Upper lobe of right lung (tissue), 1 donor: Measurements from ENCODE around the gene SLC15A4. TPM values are rescaled to one million over a fixed set of nuclear protein-coding genes. Genes with fewer than 3 reads are reported as not detected.

Experiments
- ATAC-seq: fragments of 200-7000 bp; cut with Tn5 transposase; one replicate; pipeline ENCODE4 v1.9.1; 2020; ENCODE audit warnings: mild to moderate bottlenecking, moderate library complexity
- DNase-seq: peaks from one replicate; pipeline ENCODE4 v3.0.0-alpha.2; 2020
- H3K27ac ChIP-seq: fragments of 200-600 bp; one replicate; pipeline ENCODE4 v1.8.0; 2022
- H3K27me3 ChIP-seq: fragments of 200-600 bp; one replicate; pipeline ENCODE4 v1.8.0; 2022; ENCODE audit warnings: mild to moderate bottlenecking
- H3K36me3 ChIP-seq: fragments of 200-600 bp; one replicate; pipeline ENCODE4 v1.8.0; 2022
- H3K4me1 ChIP-seq: fragments of 200-600 bp; one replicate; pipeline ENCODE4 v1.8.0; 2022
- H3K4me3 ChIP-seq: fragments of 200-600 bp; one replicate; pipeline ENCODE4 v1.8.0; 2022; ENCODE audit warnings: mild to moderate bottlenecking
- H3K9me3 ChIP-seq: fragments of 200-600 bp; one replicate; pipeline ENCODE4 v1.8.0; 2022
- intact Hi-C: fragments of 100-400 bp; cut with DNase I; formaldehyde crosslinking; loops from one replicate; pipeline ENCODE4 v1.11.0; 2022
- total RNA-seq: library from RNA; stranded (reverse); fragmentation: NEBNext Ultra II Directional; extraction: Animal tissue kit (Norgen Biotek cat#: 25700); gene quantifications from one replicate; pipeline ENCODE4 v1.2.1, GENCODE V29; 2021
- TF ChIP-seq, protein P1 (sequence below): fragments of 200-600 bp; IDR thresholded peaks from one replicate; pipeline ENCODE4 v1.8.0; 2022; ENCODE audit warnings: antibody characterized with exemption
- donor health status: DM: no; HTN: yes; CAD: no; lungs with severe emphysema.

SLC15A4 gene
- total RNA-seq, 1 donor from 2014 or later = 31.3 TPM

DNA sequence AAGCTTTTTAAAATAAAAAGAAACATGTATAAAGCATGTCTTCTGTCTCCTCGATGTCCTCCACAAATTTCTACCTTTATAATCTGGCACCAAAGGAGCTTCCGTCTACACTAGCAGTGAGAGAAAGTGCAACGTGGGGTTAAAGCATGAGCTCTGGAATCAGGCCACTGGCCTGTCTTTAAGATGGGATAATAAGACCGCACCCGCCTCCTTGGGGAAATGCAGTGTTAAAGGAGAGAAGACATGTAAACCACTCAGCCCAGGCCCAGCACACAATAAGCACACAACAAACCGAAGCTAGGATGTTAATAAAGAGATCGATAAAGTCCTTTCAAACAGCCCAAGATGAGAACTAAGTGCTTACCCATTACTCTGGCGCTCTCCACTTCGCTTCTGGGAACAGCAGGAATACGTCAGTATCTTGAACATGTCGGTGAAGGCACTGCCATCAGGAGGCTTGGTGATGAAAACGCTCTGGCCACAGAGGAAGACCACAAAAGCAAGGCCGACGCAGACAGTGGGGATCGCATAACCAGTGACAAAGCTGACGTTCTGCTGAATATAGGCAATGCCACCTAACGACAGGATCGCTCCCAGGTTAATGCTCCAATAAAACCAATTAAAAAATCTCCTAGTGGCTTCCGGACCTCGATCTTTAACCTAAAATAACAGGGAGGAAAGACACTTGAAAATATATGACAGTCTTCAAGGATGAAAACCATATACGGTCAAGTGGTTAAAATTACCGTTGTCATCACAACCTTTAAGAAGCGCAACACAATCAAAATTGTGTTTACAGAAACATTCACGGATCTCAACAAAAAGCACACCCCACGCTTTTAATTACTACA, 9.1 kb downstream of the SLC15A4 start:
- TF ChIP-seq, protein P1, sequence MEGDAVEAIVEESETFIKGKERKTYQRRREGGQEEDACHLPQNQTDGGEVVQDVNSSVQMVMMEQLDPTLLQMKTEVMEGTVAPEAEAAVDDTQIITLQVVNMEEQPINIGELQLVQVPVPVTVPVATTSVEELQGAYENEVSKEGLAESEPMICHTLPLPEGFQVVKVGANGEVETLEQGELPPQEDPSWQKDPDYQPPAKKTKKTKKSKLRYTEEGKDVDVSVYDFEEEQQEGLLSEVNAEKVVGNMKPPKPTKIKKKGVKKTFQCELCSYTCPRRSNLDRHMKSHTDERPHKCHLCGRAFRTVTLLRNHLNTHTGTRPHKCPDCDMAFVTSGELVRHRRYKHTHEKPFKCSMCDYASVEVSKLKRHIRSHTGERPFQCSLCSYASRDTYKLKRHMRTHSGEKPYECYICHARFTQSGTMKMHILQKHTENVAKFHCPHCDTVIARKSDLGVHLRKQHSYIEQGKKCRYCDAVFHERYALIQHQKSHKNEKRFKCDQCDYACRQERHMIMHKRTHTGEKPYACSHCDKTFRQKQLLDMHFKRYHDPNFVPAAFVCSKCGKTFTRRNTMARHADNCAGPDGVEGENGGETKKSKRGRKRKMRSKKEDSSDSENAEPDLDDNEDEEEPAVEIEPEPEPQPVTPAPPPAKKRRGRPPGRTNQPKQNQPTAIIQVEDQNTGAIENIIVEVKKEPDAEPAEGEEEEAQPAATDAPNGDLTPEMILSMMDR = no peak
- H3K9me3 ChIP-seq = no peaks in the 10 kb centered on the region
- H3K4me3 ChIP-seq = no peak overlapping the region
- peaks cover 19% of the 10 kb centered on the region for H3K36me3 ChIP-seq
- DNase-seq = no peak
- peaks cover 33% of the 10 kb centered on the region for H3K4me1 ChIP-seq
- no peak for ATAC-seq
- intact Hi-C loops = no loop called here
- no peak overlapping the region for H3K27ac ChIP-seq
- no peaks in the 10 kb centered on the region for H3K27me3 ChIP-seq

DNA sequence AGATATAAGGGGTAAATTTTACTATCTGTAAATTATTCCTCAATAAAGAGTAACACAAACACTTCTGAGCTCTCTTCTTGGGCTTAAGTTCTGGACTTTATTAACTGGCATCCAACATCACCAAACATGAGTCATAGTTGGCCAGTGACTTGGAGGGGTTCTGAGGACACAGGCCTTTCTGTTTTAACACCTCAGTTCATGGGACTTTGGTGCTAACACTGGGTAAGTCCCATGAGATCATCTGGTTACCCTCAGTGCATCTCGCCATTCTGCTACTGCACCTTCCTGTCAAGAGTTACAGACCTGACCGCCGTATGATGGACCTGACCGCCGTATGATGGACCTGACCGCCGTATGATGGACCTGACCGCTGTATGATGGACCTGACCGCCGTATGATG, 9.9 kb downstream of the SLC15A4 start:
- no peak overlapping the region for H3K4me3 ChIP-seq
- H3K27ac ChIP-seq = no peak overlapping the region
- peaks cover 26% of the 10 kb centered on the region for H3K36me3 ChIP-seq
- intact Hi-C loops = no loop called here
- no peaks in the 10 kb centered on the region for H3K9me3 ChIP-seq
- no peak for ATAC-seq
- no peak for DNase-seq
- H3K27me3 ChIP-seq = no peaks in the 10 kb centered on the region
- TF ChIP-seq, protein P1 = no peak
- peaks cover 33% of the 10 kb centered on the region for H3K4me1 ChIP-seq

DNA sequence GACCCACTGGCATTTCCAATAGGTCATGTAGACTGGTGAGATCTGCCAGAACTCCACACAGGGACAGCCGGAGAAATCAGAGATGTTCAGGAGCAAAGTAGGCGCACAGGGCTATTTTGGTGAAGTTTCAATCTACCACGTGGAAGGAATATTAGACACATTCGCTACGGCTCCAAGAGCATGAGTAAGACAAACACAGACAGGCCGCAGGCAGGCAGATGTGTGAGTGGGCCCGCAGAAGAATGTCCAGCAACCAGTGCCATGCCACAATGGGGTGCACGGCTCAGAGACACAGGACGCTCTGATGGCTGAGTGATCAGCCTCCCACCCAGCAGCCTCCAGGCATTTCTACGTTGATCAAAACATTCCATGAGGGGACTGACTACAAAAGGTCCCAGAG, 10.4 kb downstream of the SLC15A4 start:
- Histone ChIP-seq H3K4me3 (no peak overlapping the region), H3K4me1 (peaks cover 28% of the 10 kb centered on the region), H3K9me3 (no peaks in the 10 kb centered on the region), H3K36me3 (peaks cover 31% of the 10 kb centered on the region), H3K27ac (no peak overlapping the region), H3K27me3 (no peaks in the 10 kb centered on the region)
- intact Hi-C loops = no loop called here
- ATAC-seq (no peak), DNase-seq (no peak)
- TF ChIP-seq, protein P1 = no peak

DNA sequence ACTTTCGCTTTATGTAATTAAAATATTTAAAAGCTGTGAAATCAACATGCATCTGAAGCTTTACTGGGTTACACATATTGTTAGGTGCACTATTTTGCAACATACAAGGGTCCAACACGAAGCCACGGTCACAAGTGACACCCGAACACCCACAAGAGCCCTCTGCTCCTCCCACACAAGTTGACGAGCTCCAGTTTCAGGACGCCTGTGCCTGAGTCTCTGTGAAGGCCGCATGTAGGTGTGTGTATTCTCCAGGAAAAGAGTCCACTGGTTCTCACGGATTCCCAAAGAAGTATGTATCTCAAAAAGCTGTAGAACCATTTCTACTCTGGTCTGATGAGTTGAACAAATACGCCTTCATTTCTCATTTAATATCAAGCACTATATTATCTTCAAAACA, 12.0 kb downstream of the SLC15A4 start:
- peaks cover 44% of the 10 kb centered on the region for H3K36me3 ChIP-seq
- no peak for ATAC-seq
- peaks cover 18% of the 10 kb centered on the region for H3K4me1 ChIP-seq
- no peaks in the 10 kb centered on the region for H3K9me3 ChIP-seq
- DNase-seq = no peak
- no peak overlapping the region for H3K27ac ChIP-seq
- H3K4me3 ChIP-seq = no peak overlapping the region
- H3K27me3 ChIP-seq = no peaks in the 10 kb centered on the region
- TF ChIP-seq, protein P1 = no peak
- intact Hi-C loops = no loop called here

DNA sequence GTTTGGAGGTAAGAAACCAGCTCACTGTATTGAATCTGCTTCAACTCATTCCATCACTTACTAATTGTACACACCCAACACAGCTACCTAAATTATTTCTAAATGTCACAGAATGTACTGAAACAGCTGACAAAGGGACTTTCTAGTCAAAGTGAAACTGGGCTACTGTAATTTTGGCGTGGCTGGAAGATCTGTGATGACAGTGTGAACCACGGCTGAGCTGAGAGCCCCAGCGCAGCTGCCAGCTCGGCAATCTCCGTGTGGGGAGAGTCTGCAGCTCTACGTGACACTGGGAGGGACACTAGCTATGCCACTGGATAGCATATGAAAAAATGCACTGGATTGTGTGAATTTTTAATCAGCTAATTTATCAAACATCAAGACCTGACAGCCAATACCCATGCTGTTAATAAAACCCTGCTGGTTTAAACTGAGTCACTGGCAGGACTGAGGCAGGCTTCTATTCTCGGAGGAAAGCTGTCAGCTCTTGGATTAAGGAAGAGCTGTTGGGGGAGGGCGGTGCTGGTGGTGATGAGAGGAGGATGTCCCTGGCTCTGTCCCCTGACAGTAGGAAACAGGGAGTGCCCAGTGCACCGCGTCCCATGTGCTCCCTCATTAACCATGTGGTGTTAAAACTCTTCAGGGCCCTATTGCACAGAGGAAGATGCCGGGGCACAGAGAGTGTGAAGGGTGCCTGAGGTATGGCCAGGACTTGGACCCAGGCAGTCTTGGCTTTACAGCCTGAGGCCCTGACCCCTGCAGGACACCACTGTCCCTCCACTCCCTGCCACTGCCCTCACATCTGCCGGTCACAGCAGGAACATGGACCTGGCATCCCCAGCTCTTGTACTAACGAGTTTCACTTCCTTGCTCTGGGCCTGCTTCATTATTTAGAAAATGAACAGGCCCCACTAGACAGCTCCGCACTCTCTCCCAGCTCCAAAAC, 13.3 kb downstream of the SLC15A4 start:
- intact Hi-C loops = no loop called here
- DNase-seq (no peak), ATAC-seq (peak; percentile 76)
- H3K27ac ChIP-seq = peak overlapping the region; percentile 32
- no peak overlapping the region for H3K4me3 ChIP-seq
- H3K4me1 ChIP-seq = peaks cover 11% of the 10 kb centered on the region
- TF ChIP-seq, protein P1 = no peak
- H3K9me3 ChIP-seq = no peaks in the 10 kb centered on the region
- no peaks in the 10 kb centered on the region for H3K27me3 ChIP-seq
- peaks cover 48% of the 10 kb centered on the region for H3K36me3 ChIP-seq
